Fibroblast of skin of right quadriceps (primary cell): ENCODE data around the gene SLC34A2.

Experiments used
- DNase-seq: peaks from one replicate; pipeline ENCODE4 v3.0.0-alpha.2; 2013

SLC34A2 gene

DNA sequence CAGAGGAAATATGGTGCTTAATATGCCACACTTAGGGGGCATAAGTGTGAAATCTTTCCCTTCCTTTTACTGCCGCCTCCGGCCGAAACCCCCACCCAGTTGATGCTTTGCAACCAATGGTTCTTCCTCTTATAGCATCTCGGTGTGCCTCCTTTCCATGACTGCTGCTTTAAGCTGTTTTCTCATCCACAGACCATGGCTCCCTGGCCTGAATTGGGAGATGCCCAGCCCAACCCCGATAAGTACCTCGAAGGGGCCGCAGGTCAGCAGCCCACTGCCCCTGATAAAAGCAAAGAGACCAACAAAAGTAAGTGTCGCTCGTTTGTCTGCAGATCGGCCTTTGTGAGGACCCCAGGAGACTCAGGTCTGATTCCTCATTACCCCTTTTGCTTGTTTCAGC, 6.7 kb downstream of the SLC34A2 start:
- no peak for DNase-seq

GRCh38 chr4:25663781-25664180, 8.1 kb downstream of the SLC34A2 start:
- no peak for DNase-seq

GRCh38 chr4:25666031-25666630, 10.5 kb downstream of the SLC34A2 start:
- no peak for DNase-seq

- DNase-seq = no peak
Observed at GRCh38 chr4:25667931-25668557, 12.4 kb downstream of the SLC34A2 start.

DNA sequence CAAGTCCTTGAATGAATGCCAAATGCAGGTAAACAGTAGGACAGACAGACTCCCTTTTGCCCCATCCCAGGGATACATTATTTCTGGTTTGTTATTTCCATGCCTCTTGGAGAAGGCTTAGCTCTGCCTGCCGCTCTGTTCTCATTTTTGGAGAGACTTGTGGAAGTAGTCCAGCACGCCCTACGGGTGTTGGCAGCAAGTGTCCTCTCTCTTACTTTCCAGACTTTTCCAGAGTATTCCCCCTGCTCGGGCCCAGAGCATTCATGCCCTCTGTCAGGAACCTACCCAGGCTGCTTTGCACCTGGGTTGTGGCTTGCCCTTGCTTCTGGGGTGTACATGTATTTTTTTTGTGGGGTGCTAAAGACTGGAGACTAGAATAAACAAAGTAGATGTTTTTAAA, 15.3 kb downstream of the SLC34A2 start:
- DNase-seq = no peak

- DNase-seq = no peak
Observed at GRCh38 chr4:25672756-25673155, 17.1 kb downstream of the SLC34A2 start.

GRCh38 chr4:25674386-25674785, 18.7 kb downstream of the SLC34A2 start:
- no peak for DNase-seq

- DNase-seq = no peak
Observed at GRCh38 chr4:25676221-25676620, 20.6 kb downstream of the SLC34A2 start.

- DNase-seq = no peak
Observed at GRCh38 chr4:25677157-25677556, 21.5 kb downstream of the SLC34A2 start.

DNA sequence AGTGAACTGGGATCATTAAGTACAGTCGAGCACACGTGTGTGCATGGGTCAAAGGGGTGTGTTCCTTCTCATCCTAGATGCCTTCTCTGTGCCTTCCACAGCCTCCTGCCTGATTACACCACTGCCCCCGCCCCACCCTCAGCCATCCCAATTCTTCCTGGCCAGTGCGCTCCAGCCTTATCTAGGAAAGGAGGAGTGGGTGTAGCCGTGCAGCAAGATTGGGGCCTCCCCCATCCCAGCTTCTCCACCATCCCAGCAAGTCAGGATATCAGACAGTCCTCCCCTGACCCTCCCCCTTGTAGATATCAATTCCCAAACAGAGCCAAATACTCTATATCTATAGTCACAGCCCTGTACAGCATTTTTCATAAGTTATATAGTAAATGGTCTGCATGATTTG, 22.3 kb downstream of the SLC34A2 start:
- no peak for DNase-seq

- no peak for DNase-seq
Observed at GRCh38 chr4:25687773-25688172, 32.1 kb downstream of the SLC34A2 start.

DNA sequence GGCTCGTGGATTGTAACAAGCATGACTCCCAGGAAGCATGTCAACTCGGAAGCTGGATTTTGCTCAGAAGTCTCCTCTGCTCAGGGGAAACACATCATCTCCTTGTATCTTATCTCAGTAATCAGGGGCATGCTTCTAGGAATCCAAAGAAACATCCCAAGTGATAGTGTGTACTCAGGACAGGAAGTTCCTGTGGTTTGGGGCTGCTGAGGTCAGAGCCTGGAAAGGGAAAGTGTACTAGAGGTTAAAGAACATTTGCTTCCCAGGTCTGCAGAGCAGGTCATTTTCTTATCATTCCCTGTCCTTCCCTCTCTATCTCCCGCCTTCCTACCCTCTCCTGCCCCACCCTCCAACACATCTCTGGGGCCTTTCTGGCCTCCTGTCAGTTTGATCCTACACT, 38.8 kb downstream of the SLC34A2 start:
- no peak for DNase-seq

DNA sequence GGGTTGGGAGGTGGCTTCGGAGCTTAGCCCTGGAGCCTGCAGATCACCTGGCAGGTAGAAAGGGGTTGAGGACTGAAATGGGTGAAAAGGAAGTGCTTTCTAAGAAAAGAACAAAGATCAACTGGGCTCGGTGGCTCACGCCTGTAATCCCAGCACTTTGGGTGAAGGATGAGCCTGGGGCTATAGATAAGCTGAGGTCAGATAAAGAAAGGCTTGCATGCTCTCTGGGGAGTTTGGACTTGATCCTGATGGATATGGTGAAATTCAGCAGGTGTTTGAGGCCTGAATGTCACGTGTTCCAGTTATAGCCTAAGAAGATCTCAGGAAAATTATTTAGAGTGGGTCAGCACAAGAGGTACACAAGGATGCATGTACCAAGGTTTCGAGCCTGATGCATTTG, 40.8 kb downstream of the SLC34A2 start:
- no peak for DNase-seq

DNA sequence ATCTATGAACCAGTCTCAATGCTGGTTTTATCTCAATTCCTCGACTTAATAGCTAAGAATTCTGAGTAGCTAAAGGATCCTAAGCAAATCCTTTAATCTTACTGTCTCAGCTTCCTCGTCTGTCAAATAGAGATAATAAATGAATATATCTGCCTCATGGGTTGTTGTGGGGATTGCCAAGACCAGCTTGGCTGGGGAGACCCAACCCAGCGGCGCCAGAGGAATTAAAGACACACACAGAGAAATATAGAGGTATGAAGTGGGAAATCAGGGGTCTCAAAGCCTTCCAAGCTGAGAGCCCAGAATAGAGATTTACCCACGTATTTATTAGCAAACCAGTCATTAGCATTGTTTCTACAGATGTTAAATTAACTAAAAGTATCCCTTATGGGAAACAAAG, 41.9 kb downstream of the SLC34A2 start:
- DNase-seq = no peak

DNA sequence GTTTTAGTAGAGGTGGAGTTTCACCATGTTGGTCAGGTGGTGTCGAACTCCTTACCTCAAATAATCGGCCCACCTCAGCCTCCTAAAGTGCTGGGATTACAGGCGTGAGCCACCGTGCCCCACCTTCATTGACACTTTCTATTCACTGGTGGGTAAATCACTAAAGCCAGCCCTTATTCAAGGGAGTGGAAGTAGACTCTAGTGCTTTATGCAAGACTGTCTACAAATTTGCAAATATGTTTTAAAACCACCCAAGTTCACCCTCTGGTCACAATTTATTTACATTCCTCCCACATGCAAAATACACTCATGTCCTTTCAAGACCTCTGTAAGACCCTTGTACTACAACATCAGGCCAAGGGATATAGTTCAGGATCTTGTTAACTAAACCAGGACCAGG, 45.0 kb downstream of the SLC34A2 start:
- no peak for DNase-seq

- DNase-seq = peak; percentile 53
Observed at GRCh38 chr4:25702848-25703247, 47.2 kb downstream of the SLC34A2 start.

GRCh38 chr4:25703731-25704388, 48.2 kb downstream of the SLC34A2 start:
- DNase-seq = no peak

DNA sequence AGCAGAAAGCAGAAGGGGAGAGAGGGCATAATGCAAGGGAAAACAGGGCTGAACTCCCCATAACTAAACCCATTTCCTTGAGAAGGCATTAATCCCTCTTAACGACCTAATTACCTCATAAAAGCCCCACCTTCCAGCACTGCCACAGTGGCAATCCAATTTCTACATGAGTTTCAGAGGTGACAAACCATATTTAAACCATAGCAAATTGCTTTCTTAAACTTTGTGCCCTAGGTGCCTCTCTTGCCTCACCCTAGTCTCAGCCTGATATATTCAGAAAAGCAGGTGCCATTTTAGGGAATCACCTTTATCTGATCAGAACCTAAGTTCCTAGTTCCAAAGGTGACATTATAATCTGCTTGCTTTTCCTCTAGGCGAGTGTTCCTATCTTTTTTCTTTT, 48.9 kb downstream of the SLC34A2 start:
- DNase-seq = no peak

- DNase-seq = no peak
Observed at GRCh38 chr4:25710637-25711036, 55.0 kb downstream of the SLC34A2 start.

GRCh38 chr4:25712611-25713010, 57.0 kb downstream of the SLC34A2 start:
- no peak for DNase-seq

DNA sequence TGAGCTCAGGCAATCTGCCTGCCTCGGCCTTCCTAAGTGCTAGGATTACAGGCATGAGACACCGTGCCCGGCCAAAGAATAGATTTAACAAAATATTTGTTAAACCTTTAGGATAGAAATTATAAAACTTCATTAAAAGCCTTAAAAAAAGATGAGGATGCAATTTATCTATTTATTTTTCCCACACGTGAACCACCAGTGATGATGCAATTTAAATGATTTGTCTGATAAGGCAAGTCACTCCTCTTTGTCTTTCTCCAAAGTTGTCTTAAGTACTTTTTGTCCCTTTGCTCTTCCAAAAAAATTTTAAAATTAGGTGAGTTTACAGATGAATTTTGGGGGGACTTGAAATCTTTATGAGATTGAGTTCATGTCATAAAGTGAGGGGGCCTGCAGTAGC, 58.2 kb downstream of the SLC34A2 start:
- no peak for DNase-seq

GRCh38 chr4:25722964-25723363, 67.3 kb downstream of the SLC34A2 start:
- DNase-seq = no peak

DNA sequence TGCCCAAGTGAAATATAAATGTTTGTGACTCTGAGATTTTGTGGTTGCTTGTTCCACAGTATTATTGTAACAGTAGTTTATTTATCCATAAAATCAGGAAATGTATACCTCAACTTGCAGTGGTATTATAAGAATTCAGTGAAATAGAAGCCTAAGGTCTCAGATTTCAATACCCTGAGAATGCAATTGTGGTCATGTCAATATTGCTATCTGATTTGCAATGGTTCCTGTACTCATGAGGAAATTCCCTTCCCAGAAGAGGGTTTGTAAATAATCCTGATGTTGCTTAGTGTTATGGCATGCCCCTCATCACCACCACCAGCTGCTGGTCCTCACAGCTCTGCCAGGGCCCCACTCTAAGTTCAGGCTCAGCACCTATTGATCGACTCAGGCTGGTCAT, 67.8 kb downstream of the SLC34A2 start:
- DNase-seq = no peak

- DNase-seq = no peak
Observed at GRCh38 chr4:25725870-25726269, 70.2 kb downstream of the SLC34A2 start.
